Superior temporal gyrus (tissue), 1 donor: ENCODE measurements around the gene HOXB1.

Experiments
- DNase-seq: peaks from one replicate; pipeline ENCODE4 v3.0.0-alpha.2; 2016; ENCODE audit errors: extremely low spot score

The HOXB1 gene

GRCh38 chr17:48530887-48531272 is at the start of gene HOXB1:
TSS of gene HOXB1 (minus strand) at chr17:48531011. CDS start at chr17:48530904, 107 bp downstream.
- no peak for DNase-seq

- no peak for DNase-seq
These were observed 49.1 kb upstream of the HOXB1 start for GRCh38 chr17:48579760-48580554.

- no peak for DNase-seq
These were observed 48.6 kb upstream of the HOXB1 start for GRCh38 chr17:48579471-48579759.

- no peak for DNase-seq
These were observed 48.0 kb upstream of the HOXB1 start for GRCh38 chr17:48578616-48579470.

GRCh38 chr17:48577946-48578615 is 47.3 kb upstream of the HOXB1 start, which contains the start of gene HOXB4:
TSS of gene HOXB4 (minus strand) at chr17:48578350. CDS start at chr17:48578319, 31 bp downstream.
- no peak for DNase-seq

GRCh38 chr17:48577330-48577945 is 46.6 kb upstream of the HOXB1 start:
- no peak for DNase-seq

- DNase-seq: no peak
These were observed 45.9 kb upstream of the HOXB1 start for GRCh38 chr17:48576479-48577309.

- DNase-seq: no peak
These were observed 45.1 kb upstream of the HOXB1 start for GRCh38 chr17:48575673-48576478.

GRCh38 chr17:48575066-48575582 is 44.3 kb upstream of the HOXB1 start:
- DNase-seq: no peak

GRCh38 chr17:48574505-48575065 is 43.8 kb upstream of the HOXB1 start:
- no peak for DNase-seq

GRCh38 chr17:48571826-48572417 is 41.1 kb upstream of the HOXB1 start:
- no peak for DNase-seq

GRCh38 chr17:48571024-48571818 is 40.4 kb upstream of the HOXB1 start:
- DNase-seq: no peak

- no peak for DNase-seq
These were observed 39.7 kb upstream of the HOXB1 start for GRCh38 chr17:48570325-48571023.

GRCh38 chr17:48569674-48570324 is 39.0 kb upstream of the HOXB1 start:
- no peak for DNase-seq

- no peak for DNase-seq
These were observed 38.4 kb upstream of the HOXB1 start for GRCh38 chr17:48569240-48569582.

- no peak for DNase-seq
These were observed 37.9 kb upstream of the HOXB1 start for GRCh38 chr17:48568499-48569239.
